HCT116 (cell line): ENCODE results near the gene DAAM2. TPM values are rescaled to one million over a fixed set of nuclear protein-coding genes. Genes with fewer than 3 reads are reported as not detected.

Source experiments
- ATAC-seq: fragments of 200-7000 bp; cut with Tn5 transposase; 2 replicates; pipeline ENCODE4 v1.9.1; 2020; ENCODE audit warnings: mild to moderate bottlenecking, moderate library complexity
- BruUV-seq: library from RNA; stranded (reverse); fragments of 400-500 nt; replicated peaks from 2 replicates; lab custom pipeline; 2021; lab: Mats Ljungman, UMichigan
- CTCF ChIA-PET: fragments of 300-600 bp; sonication (Branson Sonifier 250); formaldehyde crosslinking; loops from one replicate; lab custom pipeline; 2021; ENCODE audit warnings: antibody characterized with exemption; lab: Charles Lee
- POLR2A ChIA-PET: fragments of 300-600, 350-600 bp; sonication (Branson Sonifier 250); formaldehyde crosslinking; loops from one replicate; lab custom pipeline; 2021; ENCODE audit warnings: antibody characterized with exemption; lab: Charles Lee
- RAD21 ChIA-PET, 2 experiments: fragments of 300-600 bp; sonication (Branson Sonifier 250); formaldehyde crosslinking; loops; one replicate each; lab custom pipeline; 2023; ENCODE audit warnings: low total read pairs in 2 of 2; ENCODE audit not compliant: uncharacterized antibody in 2 of 2, unreplicated experiment in 2 of 2, low non-redundant PET in 1 of 2; lab: Charles Lee
- DNase-seq: peaks from one replicate; pipeline ENCODE4 v3.0.0-alpha.2; 2010; ENCODE audit warnings: low read depth, low spot score
- H2AFZ ChIP-seq: fragments of 200-600 bp; shearing (Covaris generic), sonication (generic); 2 replicates; pipeline ENCODE4 v1.6.1; 2017; ENCODE audit warnings: low read depth, mixed run types, mixed read lengths, antibody characterized with exemption, low read length; ENCODE audit not compliant: poor library complexity, severe bottlenecking
- H3K27ac ChIP-seq: 2 replicates; pipeline ENCODE4 v1.5.1; 2012; ENCODE audit warnings: low read depth, low read length
- H3K27me3 ChIP-seq: fragments of 200-600 bp; sonication (generic); 2 replicates; pipeline ENCODE4 v1.6.1; 2016; ENCODE audit warnings: mixed run types, low read length, mixed read lengths; ENCODE audit not compliant: insufficient read depth
- H3K36me3 ChIP-seq, 2 experiments: fragments of 200-500 bp in 1 of 2; fragments of 200-600 bp in 1 of 2; sonication (Bioruptor generic) in 1 of 2; sonication (generic) in 1 of 2; 2 replicates each; pipeline versions ENCODE4 v1.5.1 to v1.6.1; 2014 to 2016; ENCODE audit warnings: low read length in 2 of 2, inconsistent platforms in 1 of 2, mixed read lengths in 1 of 2, mixed run types in 1 of 2; ENCODE audit not compliant: insufficient read depth in 2 of 2, control insufficient read depth in 1 of 2
- H3K4me1 ChIP-seq, 2 experiments: fragments of 200-600 bp in 1 of 2; sonication (generic) in 1 of 2; 2 replicates each; pipeline versions ENCODE4 v1.5.1 to v1.6.1; 2012 to 2017; ENCODE audit warnings: low read length in 2 of 2, inconsistent platforms in 1 of 2, mild to moderate bottlenecking in 1 of 2, mixed read lengths in 1 of 2, mixed run types in 1 of 2, moderate library complexity in 1 of 2; ENCODE audit not compliant: insufficient read depth in 2 of 2, control insufficient read depth in 1 of 2
- H3K4me2 ChIP-seq: fragments of 200-600 bp; sonication (generic); 2 replicates; pipeline ENCODE4 v1.6.1; 2017; ENCODE audit warnings: mixed run types, low read length, mixed read lengths
- H3K4me3 ChIP-seq, 2 experiments: fragments of 200-600 bp in 1 of 2; sonication (generic) in 1 of 2; replicated peaks in 1 of 2; 2 replicates each; pipeline ENCODE4 v1.5.1; 2011 to 2016; ENCODE audit warnings: low read length in 2 of 2, control low read depth in 1 of 2, low read depth in 1 of 2, mild to moderate bottlenecking in 1 of 2, mixed read lengths in 1 of 2, mixed run types in 1 of 2
- H3K79me2 ChIP-seq: fragments of 200-600 bp; sonication (generic); 2 replicates; pipeline ENCODE4 v1.6.1; 2017; ENCODE audit warnings: mild to moderate bottlenecking, mixed run types, low read length, moderate library complexity, mixed read lengths; ENCODE audit not compliant: insufficient read depth
- H3K9ac ChIP-seq: fragments of 200-600 bp; sonication (generic); 2 replicates; pipeline ENCODE4 v1.6.1; 2016; ENCODE audit warnings: low read length, mixed read lengths
- H3K9me2 ChIP-seq: fragments of 200-600 bp; sonication (generic), shearing (Covaris generic); 2 replicates; pipeline ENCODE4 v1.6.1; 2017; ENCODE audit warnings: mixed run types, mild to moderate bottlenecking, moderate library complexity; ENCODE audit not compliant: insufficient read depth
- H3K9me3 ChIP-seq, 2 experiments: fragments of 200-500 bp in 1 of 2; fragments of 200-600 bp in 1 of 2; sonication (Bioruptor generic) in 1 of 2; sonication (generic) in 1 of 2; 2 replicates each; pipeline ENCODE4 v1.6.1; 2014 to 2017; ENCODE audit warnings: low read length in 2 of 2, mixed read lengths in 2 of 2, inconsistent platforms in 1 of 2, low read depth in 1 of 2, mild to moderate bottlenecking in 1 of 2, mixed run types in 1 of 2, moderate library complexity in 1 of 2; ENCODE audit not compliant: control insufficient read depth in 1 of 2, insufficient read depth in 1 of 2
- H4K20me1 ChIP-seq: fragments of 200-600 bp; sonication (generic), shearing (Covaris generic); 2 replicates; pipeline ENCODE4 v1.6.1; 2017; ENCODE audit warnings: mixed run types, mild to moderate bottlenecking, moderate library complexity; ENCODE audit not compliant: insufficient read depth
- REST ChIP-seq: IDR thresholded peaks from 2 replicates; pipeline ENCODE4 v1.6.1; 2012; ENCODE audit warnings: low read depth
- SRF ChIP-seq: IDR thresholded peaks from 2 replicates; pipeline ENCODE4 v1.6.1; 2012; ENCODE audit warnings: low read depth
- TCF7L2 ChIP-seq: IDR thresholded peaks from 2 replicates; pipeline ENCODE4 v1.7.0; 2011; ENCODE audit warnings: borderline replicate concordance, inconsistent platforms; ENCODE audit not compliant: insufficient read depth, insufficient read length; ENCODE audit errors: extremely low read depth
- ZBTB33 ChIP-seq: IDR thresholded peaks from 2 replicates; pipeline ENCODE4 v1.6.1; 2011; ENCODE audit warnings: mild to moderate bottlenecking, low read length, moderate library complexity; ENCODE audit not compliant: insufficient replicate concordance; ENCODE audit errors: extremely low read depth
- ZFX ChIP-seq: fragments of 450-650 bp; IDR thresholded peaks from 2 replicates; pipeline ENCODE4 v1.6.1; 2017
- intact Hi-C: fragments of 100-400 bp; cut with micrococcal nuclease; formaldehyde crosslinking; loops from 2 replicates; pipeline ENCODE4 v1.10.0; 2022
- total RNA-seq: library from RNA; stranded (reverse); gene quantifications from one replicate; pipeline ENCODE4 v1.2.1, GENCODE V29; 2021; ENCODE audit not compliant: unreplicated experiment
- TF ChIP-seq, protein P1 (sequence below): IDR thresholded peaks from 2 replicates; pipeline ENCODE4 v1.6.1; 2012
- TF ChIP-seq, protein P2 (sequence below): IDR thresholded peaks from 2 replicates; pipeline ENCODE4 v1.6.1; 2012

DAAM2 gene
- total RNA-seq, 1 experiment from 2014 or later: not detected

- Histone ChIP-seq H3K4me2 (no peak overlapping the region), H4K20me1 (no peaks in the 10 kb centered on the region), H3K79me2 (no peaks in the 10 kb centered on the region), H3K9me2 (no peaks in the 10 kb centered on the region), H3K36me3 (no peaks in the 10 kb centered on the region), H2AFZ (no peak overlapping the region), H3K27ac (no peak overlapping the region), H3K9ac (no peak overlapping the region), H3K27me3 (peaks cover 15% of the 10 kb centered on the region; the same call in 1 of the 2 replicates), H3K4me1 (peaks cover 6 to 12% of the 10 kb centered on the region in 2 experiments; a peak in 2 of 4 replicates), H3K9me3 (no peaks in the 10 kb centered on the region), H3K4me3 (no peak overlapping the region)
- TF ChIP-seq ZBTB33 (no peak), TCF7L2 (no peak)
- TF ChIP-seq, protein P1, sequence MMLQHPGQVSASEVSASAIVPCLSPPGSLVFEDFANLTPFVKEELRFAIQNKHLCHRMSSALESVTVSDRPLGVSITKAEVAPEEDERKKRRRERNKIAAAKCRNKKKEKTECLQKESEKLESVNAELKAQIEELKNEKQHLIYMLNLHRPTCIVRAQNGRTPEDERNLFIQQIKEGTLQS: no peak
- no peak for DNase-seq
- intact Hi-C loops: no loop called here
- no peak for ATAC-seq
- ChIA-PET RAD21 (no interaction called here), POLR2A (no interaction called here), CTCF (no interaction called here)
- no TSS peak for BruUV-seq
These were observed 144.7 kb downstream of the DAAM2 start for GRCh38 chr6:39936857-39937256.

GRCh38 chr6:39937686-39938333, 145.6 kb downstream of the DAAM2 start:
- RAD21 ChIA-PET: no interaction called here
- intact Hi-C loops: no loop called here
- DNase-seq (no peak), ATAC-seq (no peak)
- H3K9me2 ChIP-seq: no peaks in the 10 kb centered on the region
- peaks cover 6 to 12% of the 10 kb centered on the region in 2 experiments; a peak in 2 of 4 replicates for H3K4me1 ChIP-seq
- CTCF ChIA-PET: no interaction called here
- peaks cover 15% of the 10 kb centered on the region; the same call in 1 of the 2 replicates for H3K27me3 ChIP-seq
- no peaks in the 10 kb centered on the region for H3K36me3 ChIP-seq
- no peak overlapping the region for H3K4me2 ChIP-seq
- no peak overlapping the region for H2AFZ ChIP-seq
- H3K79me2 ChIP-seq: no peaks in the 10 kb centered on the region
- TF ChIP-seq SRF (no peak), REST (no peak), ZFX (no peak)
- TF ChIP-seq, protein P2, sequence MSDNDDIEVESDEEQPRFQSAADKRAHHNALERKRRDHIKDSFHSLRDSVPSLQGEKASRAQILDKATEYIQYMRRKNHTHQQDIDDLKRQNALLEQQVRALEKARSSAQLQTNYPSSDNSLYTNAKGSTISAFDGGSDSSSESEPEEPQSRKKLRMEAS: no peak
- BruUV-seq: no TSS peak
- no peaks in the 10 kb centered on the region for H3K9me3 ChIP-seq
- no peak overlapping the region for H3K27ac ChIP-seq
- H3K9ac ChIP-seq: no peak overlapping the region
- H4K20me1 ChIP-seq: no peaks in the 10 kb centered on the region
- H3K4me3 ChIP-seq: no peak overlapping the region
- POLR2A ChIA-PET: no interaction called here
